Chondrocyte (in vitro differentiated cells): ENCODE measurements around the gene LIPC. TPM values are rescaled to one million over a fixed set of nuclear protein-coding genes. Genes with fewer than 3 reads are reported as not detected.

Source experiments
- DNase-seq: peaks from one replicate; pipeline ENCODE4 v3.0.0; 2021; ENCODE audit warnings: mixed read lengths, low spot score
- H3K27ac Mint-ChIP-seq: one replicate; pipeline ENCODE4 v1.8.0; 2021; ENCODE audit warnings: mild to moderate bottlenecking, moderate library complexity, mixed read lengths; ENCODE audit not compliant: unreplicated experiment
- H3K27me3 Mint-ChIP-seq: 2 replicates; pipeline ENCODE4 v1.8.0; 2021; ENCODE audit warnings: low read depth, mixed read lengths
- H3K36me3 Mint-ChIP-seq: 2 replicates; pipeline ENCODE4 v1.8.0; 2021; ENCODE audit warnings: low read depth, mixed read lengths
- H3K4me1 Mint-ChIP-seq: 2 replicates; pipeline ENCODE4 v1.8.0; 2021; ENCODE audit warnings: low read depth, mild to moderate bottlenecking, mixed read lengths
- H3K4me3 Mint-ChIP-seq: one replicate; pipeline ENCODE4 v1.8.0; 2021; ENCODE audit warnings: mild to moderate bottlenecking, moderate library complexity, mixed read lengths; ENCODE audit not compliant: unreplicated experiment
- H3K9me3 Mint-ChIP-seq: 2 replicates; pipeline ENCODE4 v1.8.0; 2021; ENCODE audit warnings: low read depth, mixed read lengths
- CTCF ChIP-seq: fragments of 200-600 bp; sonication (generic); IDR thresholded peaks from 2 replicates; pipeline ENCODE4 v1.5.0; 2021; ENCODE audit warnings: antibody characterized with exemption, mild to moderate bottlenecking, moderate library complexity
- long read RNA-seq: library from polyadenylated mRNA; stranded (forward); transcript quantifications from one replicate; pipeline ENCODE4 v2.0.0, GENCODE V29; 2021
- total RNA-seq: library from RNA; stranded (reverse); gene quantifications from 3 replicates; pipeline ENCODE4 v1.2.1, GENCODE V29; 2021

Gene LIPC
- not detected in 3 replicates for total RNA-seq
- long read RNA-seq = 0 reads

- Mint-ChIP-seq H3K27ac (no peak within 1 kb of the TSS), H3K27me3 (peaks cover 4% of the 10 kb centered on the region), H3K9me3 (no peaks in the 10 kb centered on the region), H3K36me3 (no peaks in the 10 kb centered on the region), H3K4me1 (no peaks in the 10 kb centered on the region), H3K4me3 (no peak within 1 kb of the TSS)
- DNase-seq = no peak
- TF ChIP-seq CTCF = no peak
Observed at GRCh38 chr15:58431221-58432149, at the start of gene LIPC. Gene LIPC (plus strand): TSS chr15:58431991. CDS start chr15:58432033, 42 bp downstream.

GRCh38 chr15:58383876-58384275, 47.9 kb upstream of the LIPC start:
- Mint-ChIP-seq H3K36me3 (no peaks in the 10 kb centered on the region), H3K27ac (no peak overlapping the region)
- no peak for DNase-seq

GRCh38 chr15:58384667-58385066, 47.1 kb upstream of the LIPC start:
- no peak overlapping the region for H3K27ac Mint-ChIP-seq
- no peak overlapping the region for H3K4me3 Mint-ChIP-seq

More at GRCh38 chr15:58383876-58384275, 47.9 kb upstream of the LIPC start:
- Mint-ChIP-seq H3K4me3 (no peak overlapping the region), H3K4me1 (peaks cover 14% of the 10 kb centered on the region), H3K27me3 (no peaks in the 10 kb centered on the region), H3K9me3 (no peaks in the 10 kb centered on the region)
- no peak for TF ChIP-seq CTCF

GRCh38 chr15:58386081-58386480, 45.7 kb upstream of the LIPC start:
- Mint-ChIP-seq H3K9me3 (no peaks in the 10 kb centered on the region), H3K27me3 (no peaks in the 10 kb centered on the region), H3K27ac (no peak overlapping the region), H3K4me1 (peaks cover 21% of the 10 kb centered on the region), H3K4me3 (no peak overlapping the region), H3K36me3 (no peaks in the 10 kb centered on the region)
- no peak for TF ChIP-seq CTCF
- DNase-seq = no peak

More at GRCh38 chr15:58384667-58385066, 47.1 kb upstream of the LIPC start:
- H3K9me3 Mint-ChIP-seq = no peaks in the 10 kb centered on the region
- H3K36me3 Mint-ChIP-seq = no peaks in the 10 kb centered on the region
- no peak for DNase-seq
- H3K27me3 Mint-ChIP-seq = no peaks in the 10 kb centered on the region
- TF ChIP-seq CTCF = no peak
- peaks cover 21% of the 10 kb centered on the region for H3K4me1 Mint-ChIP-seq

GRCh38 chr15:58386641-58387040, 45.1 kb upstream of the LIPC start:
- Mint-ChIP-seq H3K4me1 (peaks cover 21% of the 10 kb centered on the region), H3K27ac (no peak overlapping the region), H3K4me3 (no peak overlapping the region), H3K9me3 (no peaks in the 10 kb centered on the region), H3K27me3 (no peaks in the 10 kb centered on the region), H3K36me3 (no peaks in the 10 kb centered on the region)
- no peak for TF ChIP-seq CTCF
- DNase-seq = no peak
